Ovary (tissue), 3 donors: ENCODE data around the gene ZNF337.

ENCODE experiments used
- POLR2A ChIP-seq: fragments of 450-650 bp; IDR thresholded peaks from one replicate; pipeline ENCODE4 v1.6.1; 2017; ENCODE audit warnings: antibody characterized with exemption, mild to moderate bottlenecking, moderate library complexity
- TF ChIP-seq, protein P1 (sequence below), 3 donors: fragments of 450-650 bp in 2 of 3; fragments of 200-600 bp in 1 of 3; IDR thresholded peaks; one replicate each; pipeline versions ENCODE4 v1.5.1 to v1.8.0; 2016 to 2022; ENCODE audit warnings: antibody characterized with exemption in 3 of 3, mild to moderate bottlenecking in 1 of 3
- donor health status: DM: no; HTN: no; CAD: no.

DNA sequence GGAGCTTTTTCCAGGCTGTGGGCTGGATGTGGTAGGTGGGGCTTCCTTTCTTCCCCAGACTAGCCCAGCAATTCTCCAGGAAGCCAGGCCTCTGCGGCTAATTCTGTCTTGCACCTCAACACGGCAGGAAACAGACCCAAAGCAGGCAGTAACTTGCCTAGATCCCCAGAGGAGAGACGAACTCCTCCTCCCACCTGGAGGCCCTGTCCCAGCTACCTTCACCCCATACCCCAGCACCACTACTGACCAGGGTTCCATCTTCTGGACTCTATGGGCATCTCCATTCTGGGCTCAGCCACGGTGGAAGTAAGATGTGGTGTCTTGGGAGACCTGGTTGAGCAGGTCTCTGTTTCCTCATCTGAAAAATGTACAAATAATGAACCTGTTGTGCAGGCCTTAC, 48.4 kb upstream of the ZNF337 start:
- no peak for TF ChIP-seq POLR2A
- TF ChIP-seq, protein P1, sequence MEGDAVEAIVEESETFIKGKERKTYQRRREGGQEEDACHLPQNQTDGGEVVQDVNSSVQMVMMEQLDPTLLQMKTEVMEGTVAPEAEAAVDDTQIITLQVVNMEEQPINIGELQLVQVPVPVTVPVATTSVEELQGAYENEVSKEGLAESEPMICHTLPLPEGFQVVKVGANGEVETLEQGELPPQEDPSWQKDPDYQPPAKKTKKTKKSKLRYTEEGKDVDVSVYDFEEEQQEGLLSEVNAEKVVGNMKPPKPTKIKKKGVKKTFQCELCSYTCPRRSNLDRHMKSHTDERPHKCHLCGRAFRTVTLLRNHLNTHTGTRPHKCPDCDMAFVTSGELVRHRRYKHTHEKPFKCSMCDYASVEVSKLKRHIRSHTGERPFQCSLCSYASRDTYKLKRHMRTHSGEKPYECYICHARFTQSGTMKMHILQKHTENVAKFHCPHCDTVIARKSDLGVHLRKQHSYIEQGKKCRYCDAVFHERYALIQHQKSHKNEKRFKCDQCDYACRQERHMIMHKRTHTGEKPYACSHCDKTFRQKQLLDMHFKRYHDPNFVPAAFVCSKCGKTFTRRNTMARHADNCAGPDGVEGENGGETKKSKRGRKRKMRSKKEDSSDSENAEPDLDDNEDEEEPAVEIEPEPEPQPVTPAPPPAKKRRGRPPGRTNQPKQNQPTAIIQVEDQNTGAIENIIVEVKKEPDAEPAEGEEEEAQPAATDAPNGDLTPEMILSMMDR (IDR thresholded peaks at IDR 0.05), result no peak
